ENCODE data around the gene ARMC7.

- TF ChIP-seq CTCF (IDR thresholded peaks at IDR 0.05; ENCODE audit: low read depth, low read length, poor library complexity, severe bottlenecking) (no peak), EZH2phosphoT487 (IDR thresholded peaks at IDR 0.05; ENCODE audit: borderline replicate concordance, low read length) (no peak)
Observed at GRCh38 chr17:75135452-75135851, 25.7 kb downstream of the ARMC7 start.
